Measurements from ENCODE around the gene CDK5R1. TPM values are rescaled to one million over a fixed set of nuclear protein-coding genes. Genes with fewer than 3 reads are reported as not detected.
"Not testable (repeated sequence)": the region's sequence is repeated elsewhere in the genome, so short reads cannot be mapped to it uniquely, and the experiment has no call there.

Gene CDK5R1
- total RNA-seq, 1 experiment from 2014 or later, result 4.2 TPM

DNA sequence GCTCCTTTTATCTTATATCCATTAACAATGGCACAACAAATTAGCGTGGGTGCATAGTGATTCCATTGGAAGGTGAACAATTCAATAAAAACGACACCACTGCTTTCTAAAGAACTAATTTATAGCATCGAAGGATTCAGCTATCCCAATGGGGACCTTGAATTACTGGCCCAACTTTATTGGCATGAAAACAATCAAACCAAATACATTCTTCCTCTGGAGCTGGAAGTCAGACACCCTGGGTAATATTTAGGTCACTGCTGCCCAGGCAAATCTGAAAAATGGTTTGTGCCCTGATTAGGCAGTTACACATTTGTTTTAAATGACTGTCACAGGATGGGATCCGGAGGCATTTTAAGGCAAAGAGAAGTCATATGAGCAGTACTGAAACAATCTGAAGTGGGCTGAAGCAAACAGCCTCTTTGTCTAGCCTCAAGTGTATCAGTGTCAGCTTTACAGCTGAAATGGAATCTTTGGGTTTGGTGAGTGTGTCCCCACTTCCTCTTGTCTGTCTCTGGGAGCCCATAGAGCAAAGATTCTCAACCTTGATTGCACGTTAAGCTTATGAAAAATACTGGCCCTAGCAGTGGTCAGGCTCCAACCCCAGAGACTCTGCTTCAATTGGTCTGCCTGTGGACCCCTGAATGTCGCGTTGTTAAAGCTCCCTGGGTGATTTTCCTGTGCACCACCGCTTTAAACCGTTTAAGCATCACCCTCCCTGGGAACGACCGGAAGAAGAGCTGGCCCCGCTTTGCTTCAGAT is 30.3 kb downstream of the CDK5R1 start:
- no peak for DNase-seq (ENCODE audit: low read depth)

DNA sequence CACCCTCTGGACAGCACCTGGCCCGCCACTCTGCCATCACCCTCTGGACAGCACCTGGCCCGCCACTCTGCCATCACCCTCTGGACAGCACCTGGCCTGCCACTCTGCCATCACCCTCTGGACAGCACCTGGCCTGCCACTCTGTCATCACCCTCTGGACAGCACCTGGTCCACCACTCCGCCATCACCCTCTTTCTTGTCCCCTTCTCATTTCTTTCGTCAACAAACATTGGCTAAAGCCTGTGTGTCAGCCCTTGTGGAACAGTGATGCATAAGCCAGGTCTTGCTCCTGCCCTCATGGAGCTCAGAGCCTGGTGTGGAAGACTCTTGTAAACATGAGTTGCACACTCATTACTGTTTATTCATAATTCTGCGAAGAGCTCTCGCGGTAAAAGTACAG is 31.2 kb downstream of the CDK5R1 start:
- no peak for DNase-seq (ENCODE audit: low read depth)

DNA sequence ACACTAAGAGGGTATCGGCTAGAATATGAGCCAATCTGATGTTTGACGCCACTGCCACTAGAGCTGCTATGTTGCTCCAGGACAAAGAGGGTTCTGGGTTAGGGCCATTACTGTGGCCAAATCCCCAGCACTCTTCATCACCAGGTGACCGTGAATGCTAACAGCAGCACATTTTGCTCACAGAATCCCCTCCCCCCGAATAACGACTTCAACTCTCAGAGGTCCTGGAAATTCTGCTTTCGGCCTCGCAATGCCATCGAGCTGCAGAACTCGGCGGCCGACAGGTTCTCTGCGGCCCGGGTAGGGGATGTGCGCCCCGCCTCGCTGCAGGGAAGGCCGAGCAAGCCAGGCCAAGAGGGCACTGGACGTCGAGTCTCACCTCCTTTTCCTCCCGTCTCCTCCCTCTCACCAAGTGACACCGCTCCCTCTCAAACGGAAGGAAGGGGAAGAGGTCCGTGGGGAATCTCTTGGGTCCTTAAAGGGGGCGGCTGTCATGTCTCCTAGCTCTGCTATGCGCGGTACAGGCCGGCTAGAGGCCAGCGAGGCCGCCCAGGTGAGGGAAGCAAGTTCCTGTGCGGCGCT is 31.9 kb downstream of the CDK5R1 start:
- DNase-seq (ENCODE audit: low read depth), result no peak

DNA sequence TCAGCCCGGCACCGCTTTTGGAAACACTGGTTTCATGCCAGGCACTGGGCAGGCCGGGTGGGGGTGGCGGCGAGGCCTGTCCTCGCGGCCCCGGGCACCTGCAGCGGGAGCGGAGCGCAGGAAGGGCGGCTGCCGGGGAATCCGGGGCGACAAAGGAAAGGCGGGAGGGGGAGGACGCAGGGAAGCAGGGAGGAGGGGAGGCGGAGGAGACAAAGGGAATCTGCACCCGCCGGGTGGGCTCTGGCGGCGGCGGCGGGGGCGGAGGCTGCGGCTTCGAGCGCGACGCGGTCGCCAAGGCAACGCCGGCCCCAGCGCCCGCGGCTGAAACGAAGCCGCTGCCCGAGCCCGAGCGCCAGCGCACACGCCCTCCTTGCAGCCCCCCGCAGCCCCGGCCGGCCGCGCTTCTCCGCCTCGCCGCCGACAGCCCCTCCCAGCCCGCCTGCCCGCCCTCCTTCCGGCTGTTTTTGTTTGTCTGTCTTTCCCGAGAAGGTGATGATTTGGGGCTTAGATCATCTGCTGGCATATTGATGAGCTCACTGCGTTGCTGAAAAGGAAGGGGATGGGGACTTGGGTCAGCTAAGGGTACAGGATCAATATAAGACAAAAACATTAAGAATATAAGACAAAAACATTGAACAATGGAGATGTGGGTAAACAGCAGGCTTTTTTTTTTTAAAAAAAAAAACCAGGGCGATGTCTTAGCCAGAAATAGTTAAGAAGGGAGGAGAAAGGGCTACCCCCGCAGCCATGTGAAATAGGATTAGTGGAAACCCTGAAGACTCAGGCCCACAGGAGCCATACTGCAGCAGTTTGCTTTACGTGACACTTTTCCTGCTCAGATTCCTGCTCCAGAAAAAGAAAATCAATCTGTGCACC is 32.7 kb downstream of the CDK5R1 start:
- peak; percentile 62 for DNase-seq (ENCODE audit: low read depth)

DNA sequence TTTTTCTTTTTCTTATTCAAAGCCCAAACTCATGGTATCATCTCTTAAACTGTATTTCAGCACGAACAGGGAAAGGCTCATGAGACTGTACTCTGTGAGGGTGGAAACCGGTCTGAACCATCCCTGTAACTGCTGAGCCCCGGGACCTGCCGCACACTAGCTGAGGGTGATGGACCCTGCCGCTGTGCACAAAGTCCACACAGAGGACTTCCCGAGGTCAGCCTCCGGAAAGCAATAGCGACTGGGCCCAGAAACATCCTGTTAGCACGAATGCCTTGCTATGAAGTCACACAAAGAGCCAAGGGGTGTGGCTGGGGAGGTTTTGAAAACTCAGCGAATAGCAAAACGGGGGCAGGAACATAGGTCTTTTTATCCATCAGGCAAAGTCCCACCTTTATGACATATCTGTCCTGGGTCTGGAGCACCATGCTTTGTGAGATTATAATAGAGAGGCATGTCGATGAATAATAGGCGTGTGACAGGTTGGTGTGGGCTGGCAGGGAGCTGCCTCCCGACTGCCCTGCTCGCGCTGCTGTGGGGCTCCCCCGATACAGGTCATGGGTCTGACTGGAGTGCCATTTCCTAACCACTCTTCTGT is 33.4 kb downstream of the CDK5R1 start:
- DNase-seq (ENCODE audit: low read depth), result peak; percentile 32

DNA sequence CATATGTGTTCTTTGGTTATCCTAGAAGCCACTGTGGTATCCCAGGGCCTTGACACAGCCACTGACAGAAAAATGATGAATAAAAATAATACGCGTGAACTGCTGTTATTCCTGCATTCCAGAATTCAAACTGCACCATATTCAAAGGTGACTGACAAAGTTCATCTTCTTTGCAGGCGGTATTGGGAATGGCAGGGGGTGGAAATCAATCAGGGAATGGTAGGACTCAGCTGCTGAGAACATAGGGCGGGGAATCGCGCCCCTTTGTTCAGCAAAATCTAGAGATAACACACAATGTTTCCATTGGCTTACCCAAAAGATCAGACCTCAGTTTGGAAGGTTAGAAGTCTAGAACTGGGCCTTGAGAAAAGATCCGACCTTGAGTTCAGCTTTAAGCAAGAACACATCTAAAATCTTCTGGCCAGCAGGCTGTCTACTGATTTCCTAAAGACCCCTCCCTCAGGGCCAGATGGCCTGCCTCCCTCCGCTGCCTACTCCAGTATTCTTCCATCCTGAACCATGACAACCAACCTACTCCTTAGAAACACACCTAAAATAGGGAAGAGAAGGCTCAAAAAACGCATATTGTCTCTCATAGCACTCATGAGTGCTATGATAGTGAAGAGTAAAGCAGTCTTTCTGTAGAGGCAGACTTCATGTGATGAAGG is 34.1 kb downstream of the CDK5R1 start:
- no peak for DNase-seq (ENCODE audit: low read depth)

DNA sequence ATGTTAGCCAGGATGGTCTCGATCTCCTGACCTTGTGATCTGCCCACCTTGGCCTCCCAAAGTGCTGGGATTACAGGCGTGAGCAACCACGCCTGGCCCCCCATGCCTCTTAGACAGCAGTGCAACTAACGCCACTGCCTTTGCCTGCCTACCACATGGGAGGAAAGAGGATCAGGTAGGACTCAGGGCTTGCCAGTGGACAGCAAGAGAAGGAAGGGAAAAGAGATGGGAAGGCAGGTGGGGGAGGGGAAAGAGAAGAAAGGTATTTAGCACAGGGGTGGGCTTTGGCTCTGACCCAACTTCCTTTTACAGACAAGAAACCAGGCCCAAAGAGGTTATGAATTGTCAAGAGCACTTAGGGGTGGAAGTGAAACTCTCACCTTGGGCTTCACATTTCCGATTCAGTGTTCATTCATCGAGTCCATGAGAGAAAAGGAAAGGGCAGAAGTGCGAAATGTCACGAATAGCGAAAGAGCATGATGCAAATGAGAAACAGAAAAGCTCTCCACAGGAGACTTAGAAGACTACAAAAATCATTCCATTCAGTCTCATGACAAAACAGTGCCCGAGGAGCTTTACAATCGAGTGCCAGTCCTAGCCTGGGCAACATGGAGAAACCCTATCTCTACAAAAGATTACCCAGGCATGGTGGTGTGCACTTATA is 36.4 kb downstream of the CDK5R1 start:
- DNase-seq (ENCODE audit: low read depth), result no peak

DNA sequence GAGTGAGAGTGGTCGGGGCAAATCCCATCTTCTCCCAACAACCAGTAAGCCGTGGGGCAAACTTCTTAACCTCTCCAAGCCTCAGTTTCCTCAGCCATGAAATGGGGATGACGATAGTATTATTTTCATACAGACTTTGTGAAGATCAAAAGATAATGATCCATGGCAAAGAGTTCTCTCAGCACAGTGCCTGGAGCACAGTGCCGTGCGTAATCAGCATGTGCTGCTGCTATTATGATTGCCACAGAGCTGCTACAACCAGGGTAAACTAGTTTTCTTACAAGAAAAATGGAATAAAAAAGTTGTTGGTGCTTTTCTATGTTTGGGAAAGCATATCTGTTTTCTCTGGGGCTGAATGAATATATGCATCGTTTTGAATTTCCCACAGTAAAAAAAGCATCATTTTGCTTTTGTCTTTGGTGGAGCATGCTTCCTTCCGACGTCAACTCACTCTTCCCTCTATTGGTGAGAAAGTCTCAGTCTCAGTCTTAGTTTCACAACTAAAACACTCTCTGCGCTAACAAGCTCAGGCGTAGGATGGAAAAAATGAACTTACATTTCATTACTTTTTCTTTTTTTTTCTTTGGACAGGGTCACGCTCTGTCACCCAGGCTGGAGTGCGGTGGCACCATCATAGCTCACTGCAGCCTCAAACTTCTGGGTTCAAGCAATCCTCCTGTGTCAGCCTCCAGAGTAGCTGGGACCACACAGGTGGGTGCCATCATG is 37.2 kb downstream of the CDK5R1 start:
- DNase-seq (ENCODE audit: low read depth), result no peak

DNA sequence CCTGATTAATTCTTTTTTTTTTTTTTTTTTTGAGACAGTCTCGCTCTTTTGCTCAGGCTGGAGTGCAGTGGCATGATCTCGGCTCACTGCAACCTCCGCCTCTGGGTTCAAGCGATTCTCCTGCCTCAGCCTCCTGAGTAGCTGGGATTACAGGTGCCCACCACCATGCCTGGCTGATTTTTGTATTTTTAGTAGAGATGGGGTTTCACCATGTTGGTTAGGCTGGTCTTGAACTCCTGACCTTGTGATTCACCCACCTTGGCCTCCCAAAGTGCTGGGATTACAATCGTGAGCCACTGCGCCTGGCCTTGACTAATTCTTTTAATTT is 37.7 kb downstream of the CDK5R1 start:
- not testable (repeated sequence) for DNase-seq (ENCODE audit: low read depth)

DNA sequence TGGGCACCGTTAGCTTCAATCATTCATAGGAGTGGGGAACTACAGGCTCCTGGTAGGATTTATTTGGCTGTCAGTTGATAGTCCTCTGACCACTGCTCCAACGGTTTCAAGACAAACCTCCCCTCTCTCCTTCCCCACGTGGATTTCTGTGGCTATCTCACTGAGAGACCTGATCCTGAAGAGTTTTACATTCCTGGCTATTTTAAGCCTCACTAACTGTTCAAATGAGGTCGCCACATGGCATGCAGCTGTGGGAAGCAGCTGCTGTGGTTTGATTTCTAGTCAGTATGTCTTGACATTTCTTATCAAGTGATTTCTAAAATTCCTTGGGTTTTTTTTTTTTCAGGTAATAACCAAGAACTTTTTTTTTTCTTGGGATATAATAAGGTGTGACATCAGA is 38.3 kb downstream of the CDK5R1 start:
- DNase-seq (ENCODE audit: low read depth), result peak; percentile 33

DNA sequence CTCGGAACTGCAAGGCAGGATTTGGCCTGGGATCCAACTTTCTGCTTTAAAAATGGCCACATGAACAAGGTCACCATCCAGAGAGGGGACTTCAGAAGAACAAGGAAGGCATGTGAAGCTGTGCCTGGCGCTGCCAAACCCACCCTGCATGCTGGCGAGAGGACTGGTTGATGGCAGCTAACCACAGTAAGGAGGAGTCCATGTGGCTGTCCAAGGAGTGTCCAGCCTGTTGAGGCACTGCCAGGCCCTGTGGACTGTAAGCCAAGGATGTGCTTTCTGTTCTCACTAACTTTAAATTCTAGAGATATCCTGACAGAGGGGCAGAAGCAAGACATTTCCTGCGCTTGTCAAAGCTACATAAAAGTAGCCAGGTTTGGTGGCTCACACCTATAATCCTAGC is 40.4 kb downstream of the CDK5R1 start:
- no peak for DNase-seq (ENCODE audit: low read depth)

DNA sequence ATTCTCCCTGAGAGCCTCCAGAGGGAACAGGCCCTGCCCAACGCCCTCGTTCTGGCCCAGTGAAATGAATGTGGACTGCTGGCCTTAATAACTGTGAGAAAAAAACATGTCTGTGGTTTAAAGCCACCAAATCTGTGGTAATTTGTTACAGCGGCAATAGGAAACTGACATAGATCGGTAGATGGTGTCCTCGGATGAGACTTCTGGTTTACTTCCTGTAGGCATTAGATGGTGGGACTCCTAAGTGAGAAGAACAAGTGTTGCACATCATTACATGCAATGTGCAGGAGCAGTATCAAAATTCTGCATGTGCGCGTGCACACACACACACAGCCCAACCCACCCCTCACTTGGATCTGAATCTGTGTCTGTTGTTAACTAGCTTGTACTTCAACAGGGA is 42.0 kb downstream of the CDK5R1 start:
- no peak for DNase-seq (ENCODE audit: low read depth)

DNA sequence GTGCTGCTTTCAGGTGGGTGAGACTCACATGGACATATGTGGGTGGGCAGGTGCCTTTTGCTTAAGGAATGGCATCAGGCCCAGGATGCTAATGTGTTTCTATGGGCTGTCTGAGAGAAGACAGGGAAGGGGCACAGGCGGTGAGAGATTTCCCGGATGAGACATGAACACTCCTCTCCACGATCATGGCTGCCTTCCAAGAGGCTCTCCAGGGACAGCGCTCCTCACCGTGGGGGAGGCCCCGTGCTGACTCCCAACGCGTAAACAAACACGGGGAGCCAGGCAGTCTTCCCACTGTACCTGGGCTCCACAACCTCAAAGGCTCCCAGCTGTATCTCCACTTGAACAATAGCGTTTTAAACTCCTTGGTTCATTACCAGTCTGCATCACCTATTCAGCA is 42.8 kb downstream of the CDK5R1 start:
- peak; percentile 12 for DNase-seq (ENCODE audit: low read depth)

DNA sequence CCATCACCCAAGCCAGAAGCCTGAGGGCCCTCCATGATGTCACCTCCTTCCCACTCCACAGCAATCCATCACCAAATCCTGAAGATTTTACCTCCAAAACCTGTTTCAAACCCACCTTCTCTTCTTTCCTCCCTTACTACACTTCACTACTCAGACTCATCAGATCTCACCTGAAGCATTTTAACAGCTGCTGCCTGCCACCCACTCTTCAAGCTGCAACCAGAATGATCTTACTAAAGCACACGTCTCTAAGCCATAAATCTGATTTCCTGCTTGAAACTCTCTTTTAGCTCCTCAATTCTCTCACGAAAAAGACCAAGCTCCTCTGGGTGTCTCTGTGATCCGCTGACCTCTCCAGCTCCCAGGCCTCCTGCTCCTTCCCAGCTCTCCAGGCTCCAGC is 46.5 kb downstream of the CDK5R1 start:
- DNase-seq (ENCODE audit: low read depth), result no peak

DNA sequence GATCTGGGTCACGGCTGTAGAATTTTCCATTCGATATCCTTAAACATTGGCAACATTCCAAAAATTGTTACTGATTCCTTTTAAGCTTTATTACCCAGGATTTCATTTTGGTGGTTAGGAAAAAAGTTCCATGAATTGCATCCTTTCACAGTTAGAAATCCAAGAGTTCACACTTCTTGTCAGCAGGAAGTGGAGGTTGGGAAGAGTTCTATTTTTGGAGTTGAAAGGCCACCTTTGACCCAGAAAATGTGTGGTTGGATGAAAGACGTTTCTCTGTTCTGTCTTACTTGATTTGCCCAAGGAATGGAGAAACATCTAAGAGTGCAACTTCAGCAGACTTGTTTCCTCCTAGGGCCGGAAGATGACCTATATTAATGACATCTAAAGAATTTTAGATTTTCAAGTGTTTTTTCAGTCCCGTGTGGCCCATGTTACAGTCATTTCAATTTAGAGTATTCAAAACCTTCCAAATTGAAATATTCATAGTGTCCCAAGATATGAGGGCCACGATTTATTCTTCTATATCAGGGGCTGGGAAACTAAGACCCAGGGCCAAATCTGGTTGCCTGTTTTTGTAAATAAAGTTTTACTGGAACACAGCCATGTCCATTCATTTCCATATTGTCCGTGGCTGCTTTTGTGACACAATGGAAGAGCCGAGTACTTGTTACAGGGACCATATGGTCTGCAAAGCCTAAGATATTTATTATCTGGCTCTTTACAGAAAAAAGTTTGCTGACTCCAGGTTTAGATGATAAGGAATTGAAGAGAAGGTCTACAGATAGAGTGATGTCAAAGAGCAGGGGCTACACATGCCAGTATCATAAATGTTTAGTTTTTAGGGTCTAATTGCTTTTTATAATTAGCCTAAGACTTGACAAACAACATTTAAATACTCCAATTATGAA is 50.2 kb downstream of the CDK5R1 start:
- DNase-seq (ENCODE audit: low read depth), result no peak

All from Daoy (cell line).